K562 (cell line): Measurements from ENCODE around the gene ACTL10. TPM values are rescaled to one million over a fixed set of nuclear protein-coding genes. Genes with fewer than 3 reads are reported as not detected.

Experiments used
- NBN ChIP-seq: fragments of 450-650 bp; IDR thresholded peaks from 2 replicates; pipeline ENCODE4 v1.6.1; 2016; ENCODE audit warnings: low read depth, mild to moderate bottlenecking
- PHF8 ChIP-seq: fragments of 200-600 bp; sonication (generic); IDR thresholded peaks from 2 replicates; pipeline ENCODE4 v1.6.1; 2012; ENCODE audit warnings: mixed run types, mild to moderate bottlenecking, inconsistent platforms, low read length, moderate library complexity, borderline replicate concordance
- POLR2G ChIP-seq: fragments of 200-400 bp; formaldehyde crosslinking; IDR thresholded peaks from 2 replicates; pipeline ENCODE4 v1.6.1; 2017; ENCODE audit warnings: low read depth, mild to moderate bottlenecking, antibody characterized with exemption, low read length, moderate library complexity
- RBM25 ChIP-seq: fragments of 200-400 bp; formaldehyde crosslinking; IDR thresholded peaks from 2 replicates; pipeline ENCODE4 v1.6.1; 2018; ENCODE audit warnings: low read length, low read depth, moderate library complexity; ENCODE audit not compliant: severe bottlenecking
- SAFB2 ChIP-seq: fragments of 200-400 bp; formaldehyde crosslinking; IDR thresholded peaks from 2 replicates; pipeline ENCODE4 v1.6.1; 2018; ENCODE audit warnings: borderline replicate concordance, low read length, low read depth, moderate library complexity; ENCODE audit not compliant: severe bottlenecking
- SETDB1 ChIP-seq: IDR thresholded peaks from one replicate; pipeline ENCODE4 v1.6.1; 2012; ENCODE audit warnings: low read length, control low read depth, inconsistent platforms
- ZKSCAN1 ChIP-seq: fragments of 150-350 bp; IDR thresholded peaks from 2 replicates; pipeline ENCODE4 v1.6.1; 2016; ENCODE audit warnings: low read depth, low read length
- ZNF274 ChIP-seq: IDR thresholded peaks from 2 replicates; pipeline ENCODE4 v1.6.1; 2011; ENCODE audit warnings: low read depth, mild to moderate bottlenecking, low read length, moderate library complexity, borderline replicate concordance
- ZNF586 ChIP-seq: fragments of 450-650 bp; formaldehyde crosslinking; conservative IDR thresholded peaks from 2 replicates; pipeline ENCODE4 v1.4.0; 2020; ENCODE audit warnings: mild to moderate bottlenecking, moderate library complexity
- ZNF699 ChIP-seq: fragments of 250-450 bp; sonication (Bioruptor Pico); IDR thresholded peaks from 2 replicates; pipeline ENCODE4 v1.8.0; 2021; ENCODE audit warnings: mild to moderate bottlenecking, moderate library complexity; ENCODE audit not compliant: insufficient replicate concordance
- ZZZ3 ChIP-seq: fragments of 450-650 bp; IDR thresholded peaks from 2 replicates; pipeline ENCODE4 v1.6.1; 2016; ENCODE audit warnings: antibody characterized with exemption, mild to moderate bottlenecking, moderate library complexity
- polyA plus RNA-seq, 8 experiments: library from polyadenylated mRNA; depleted of rRNA in 4 of 8; stranded (reverse) in 5 of 8; unstranded in 3 of 8; fragments of >200 nt; fragmentation: Nextera tagmentation in 2 of 8; fragmentation: Illumina TruSeq in 1 of 8; extraction: Ambion mirVana in 2 of 8; extraction: Trizol in 1 of 8; gene quantifications; 2 replicates each; pipeline versions ENCODE4 v1.2.1 to v1.2.3, GENCODE V29; 2011 to 2014; ENCODE audit warnings: inconsistent platforms in 1 of 8, missing spikeins in 1 of 8
- total RNA-seq, 7 experiments: library from RNA; depleted of rRNA in 6 of 7; stranded (reverse); fragments of >200 nt in 6 of 7; fragmentation: Illumina TruSeq in 2 of 7; extraction: Trizol in 2 of 7; gene quantifications; 2 replicates each; pipeline versions ENCODE4 v1.2.1 to v1.2.3, GENCODE V29; 2011 to 2021; ENCODE audit warnings: low replicate concordance in 1 of 7
- TF ChIP-seq, protein P1 (sequence below), 2 experiments: fragments of 200-800 bp in 1 of 2; sonication (Bioruptor generic) in 1 of 2; sonication (generic) in 1 of 2; formaldehyde crosslinking in 1 of 2; IDR thresholded peaks in 1 of 2; conservative IDR thresholded peaks in 1 of 2; 2 replicates each; pipeline versions ENCODE4 v1.5.0 to v1.6.1; 2016 to 2020; ENCODE audit warnings: missing compliant biosample characterization in 1 of 2, missing genetic modification characterization in 1 of 2, missing genetic modification reagents in 1 of 2
- TF ChIP-seq, protein P2 (sequence below), 2 experiments: IDR thresholded peaks in 1 of 2; conservative IDR thresholded peaks in 1 of 2; 2 replicates each; pipeline ENCODE4 v1.6.1; 2016; ENCODE audit warnings: low read depth in 2 of 2, mild to moderate bottlenecking in 1 of 2, missing compliant biosample characterization in 1 of 2, missing genetic modification characterization in 1 of 2, moderate library complexity in 1 of 2

Gene ACTL10
- total and polyA plus RNA-seq, 9 of the 15 experiments (the other 6 are each of a cell fraction or from before 2014, with no cell fraction given), result 0.07 to 0.14 TPM; not detected in 7

DNA sequence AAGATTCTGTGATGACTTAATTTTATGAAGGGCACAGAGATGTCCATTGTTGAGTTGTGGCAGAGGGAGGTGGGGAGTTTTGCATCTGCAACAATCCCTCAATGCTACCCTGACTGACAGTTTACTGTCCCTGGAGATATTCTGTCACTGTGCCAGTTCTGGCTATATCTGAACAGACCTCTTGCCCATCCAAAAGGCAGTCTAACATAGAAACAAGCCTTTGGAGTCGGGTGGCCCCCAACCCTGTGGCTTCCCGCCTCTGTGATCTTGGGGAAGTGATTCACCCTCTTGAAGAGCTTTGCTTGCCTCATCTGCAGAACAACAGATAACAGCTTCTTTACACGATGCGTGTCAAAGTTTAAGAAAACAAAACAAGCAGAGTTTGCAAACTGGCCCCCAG is 23.2 kb downstream of the ACTL10 start (continued):
- no peak for TF ChIP-seq ZNF699 (CRISPR knock-in tag)
- TF ChIP-seq ZZZ3, result no peak
- TF ChIP-seq ZNF586 (CRISPR knock-in tag), result no peak
- peak; percentile 33; the same call in 1 of the 2 replicates for TF ChIP-seq NBN
- TF ChIP-seq, protein P1, sequence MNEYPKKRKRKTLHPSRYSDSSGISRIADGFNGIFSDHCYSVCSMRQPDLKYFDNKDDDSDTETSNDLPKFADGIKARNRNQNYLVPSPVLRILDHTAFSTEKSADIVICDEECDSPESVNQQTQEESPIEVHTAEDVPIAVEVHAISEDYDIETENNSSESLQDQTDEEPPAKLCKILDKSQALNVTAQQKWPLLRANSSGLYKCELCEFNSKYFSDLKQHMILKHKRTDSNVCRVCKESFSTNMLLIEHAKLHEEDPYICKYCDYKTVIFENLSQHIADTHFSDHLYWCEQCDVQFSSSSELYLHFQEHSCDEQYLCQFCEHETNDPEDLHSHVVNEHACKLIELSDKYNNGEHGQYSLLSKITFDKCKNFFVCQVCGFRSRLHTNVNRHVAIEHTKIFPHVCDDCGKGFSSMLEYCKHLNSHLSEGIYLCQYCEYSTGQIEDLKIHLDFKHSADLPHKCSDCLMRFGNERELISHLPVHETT (CRISPR knock-in tag; conservative IDR thresholded peaks at IDR 0.05 in 1 of 2, IDR thresholded peaks at IDR 0.05 in 1 of 2), result peak in 1 of 2 experiments; percentile 74; a peak in 2 of 4 replicates
- TF ChIP-seq RBM25, result no peak
- TF ChIP-seq POLR2G, result no peak
- no peak for TF ChIP-seq PHF8
- no peak for TF ChIP-seq SETDB1
- TF ChIP-seq ZNF274, result 0 out of 2 replicates have a peak, but pooled peaks have one; percentile 18
- TF ChIP-seq, protein P2, sequence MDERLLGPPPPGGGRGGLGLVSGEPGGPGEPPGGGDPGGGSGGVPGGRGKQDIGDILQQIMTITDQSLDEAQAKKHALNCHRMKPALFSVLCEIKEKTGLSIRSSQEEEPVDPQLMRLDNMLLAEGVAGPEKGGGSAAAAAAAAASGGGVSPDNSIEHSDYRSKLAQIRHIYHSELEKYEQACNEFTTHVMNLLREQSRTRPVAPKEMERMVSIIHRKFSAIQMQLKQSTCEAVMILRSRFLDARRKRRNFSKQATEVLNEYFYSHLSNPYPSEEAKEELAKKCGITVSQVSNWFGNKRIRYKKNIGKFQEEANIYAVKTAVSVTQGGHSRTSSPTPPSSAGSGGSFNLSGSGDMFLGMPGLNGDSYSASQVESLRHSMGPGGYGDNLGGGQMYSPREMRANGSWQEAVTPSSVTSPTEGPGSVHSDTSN (CRISPR knock-in tag; IDR thresholded peaks at IDR 0.05; ENCODE audit: low read depth), result peak; percentile 26; the same call in 1 of the 2 replicates
- TF ChIP-seq, protein P2 (tag; conservative IDR thresholded peaks at IDR 0.05; ENCODE audit: low read depth), result peak; percentile 55
- TF ChIP-seq SAFB2, result no peak
- TF ChIP-seq ZKSCAN1, result 0 out of 2 replicates have a peak, but pooled peaks have one; percentile 44
